Mesothelial cell of epicardium (in vitro differentiated cells): ENCODE results near the gene ASIC2. TPM values are rescaled to one million over a fixed set of nuclear protein-coding genes. Genes with fewer than 3 reads are reported as not detected.

Source experiments
- DNase-seq, 2 experiments: peaks; one replicate each; pipeline ENCODE4 v3.0.0; 2021; ENCODE audit warnings: low spot score in 2 of 2; ENCODE audit not compliant: unreplicated experiment in 2 of 2
- H3K27ac Mint-ChIP-seq: 2 replicates; pipeline ENCODE4 v1.8.0; 2021; ENCODE audit warnings: mixed read lengths
- H3K27me3 Mint-ChIP-seq: 2 replicates; pipeline ENCODE4 v1.8.0; 2021; ENCODE audit warnings: low read depth, mixed read lengths
- H3K36me3 Mint-ChIP-seq: 2 replicates; pipeline ENCODE4 v1.8.0; 2021; ENCODE audit warnings: mixed read lengths
- H3K4me1 Mint-ChIP-seq: 2 replicates; pipeline ENCODE4 v1.8.0; 2021; ENCODE audit warnings: mixed read lengths
- H3K4me3 Mint-ChIP-seq: 2 replicates; pipeline ENCODE4 v1.8.0; 2021; ENCODE audit warnings: mild to moderate bottlenecking, moderate library complexity, mixed read lengths
- H3K9me3 Mint-ChIP-seq: 2 replicates; pipeline ENCODE4 v1.8.0; 2021; ENCODE audit warnings: mixed read lengths
- CTCF ChIP-seq: fragments of 200-600 bp; sonication (generic); IDR thresholded peaks from one replicate; pipeline ENCODE4 v1.5.0; 2021; ENCODE audit warnings: antibody characterized with exemption; ENCODE audit not compliant: unreplicated experiment
- total RNA-seq: library from RNA; stranded (reverse); gene quantifications from 3 replicates; pipeline ENCODE4 v1.2.1, GENCODE V29; 2021

The ASIC2 gene
- total RNA-seq, 1 donor from 2014 or later = 3.4 TPM

GRCh38 chr17:33234233-33234632 lies 58.9 kb downstream of the ASIC2 start:
- H3K36me3 Mint-ChIP-seq = no peaks in the 10 kb centered on the region
- H3K27me3 Mint-ChIP-seq = peaks cover 11% of the 10 kb centered on the region
- no peak for DNase-seq
- peaks cover 12% of the 10 kb centered on the region for H3K4me1 Mint-ChIP-seq
- H3K4me3 Mint-ChIP-seq = no peak overlapping the region
- H3K27ac Mint-ChIP-seq = no peak overlapping the region
- no peaks in the 10 kb centered on the region for H3K9me3 Mint-ChIP-seq
- no peak for TF ChIP-seq CTCF

- Mint-ChIP-seq H3K27ac (no peak overlapping the region), H3K9me3 (no peaks in the 10 kb centered on the region), H3K4me3 (no peak overlapping the region), H3K36me3 (no peaks in the 10 kb centered on the region), H3K27me3 (peaks cover 12% of the 10 kb centered on the region), H3K4me1 (peaks cover 12% of the 10 kb centered on the region)
- DNase-seq = no peak
- no peak for TF ChIP-seq CTCF
Observed at GRCh38 chr17:33233811-33234177, 59.3 kb downstream of the ASIC2 start.

DNA sequence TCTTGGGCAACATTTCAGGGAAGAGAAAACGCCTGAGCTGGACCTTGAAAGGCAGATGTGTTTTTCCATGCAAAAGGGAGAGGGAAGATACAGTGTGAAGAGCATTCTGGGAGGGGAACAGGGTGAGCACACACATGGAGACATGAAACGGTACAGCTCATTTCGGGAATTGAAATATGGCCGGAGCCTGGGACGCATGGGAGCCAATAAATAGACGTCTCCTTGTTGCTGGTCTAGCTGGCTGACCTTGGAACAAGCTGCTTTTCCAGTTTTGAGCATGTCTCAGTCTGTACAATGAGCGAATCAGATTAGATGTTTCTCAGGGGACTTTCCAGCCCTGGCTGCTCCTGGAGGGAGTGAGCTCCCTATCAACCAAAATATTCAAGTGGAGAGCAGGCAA lies 63.6 kb downstream of the ASIC2 start:
- Mint-ChIP-seq H3K36me3 (no peaks in the 10 kb centered on the region), H3K4me3 (no peak overlapping the region), H3K9me3 (no peaks in the 10 kb centered on the region), H3K27me3 (peaks cover 10% of the 10 kb centered on the region), H3K27ac (no peak overlapping the region), H3K4me1 (peaks cover 12% of the 10 kb centered on the region)
- no peak for TF ChIP-seq CTCF
- no peak for DNase-seq

DNA sequence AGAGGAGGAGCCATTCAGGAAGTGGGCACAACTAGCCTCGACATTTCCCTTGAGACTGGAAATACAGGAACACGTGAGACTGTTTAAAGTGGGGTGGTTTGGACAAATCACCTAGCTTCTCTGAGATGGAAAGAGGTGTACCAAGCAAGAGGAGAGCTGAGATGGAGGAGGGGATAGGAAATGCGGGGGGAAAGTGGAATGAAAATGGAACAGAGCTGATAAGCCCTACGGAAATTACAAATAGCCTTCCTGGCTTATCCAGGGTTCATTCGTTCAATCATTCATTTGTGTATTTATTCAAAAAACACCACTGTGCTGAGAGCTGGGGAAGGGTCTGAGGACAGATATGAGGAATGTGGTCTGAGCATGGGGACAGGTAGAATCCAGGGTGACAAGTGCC lies 64.1 kb downstream of the ASIC2 start:
- Mint-ChIP-seq H3K4me3 (no peak overlapping the region), H3K36me3 (no peaks in the 10 kb centered on the region), H3K4me1 (peaks cover 9% of the 10 kb centered on the region), H3K27ac (no peak overlapping the region), H3K27me3 (peaks cover 13% of the 10 kb centered on the region), H3K9me3 (no peaks in the 10 kb centered on the region)
- TF ChIP-seq CTCF = no peak
- no peak for DNase-seq

DNA sequence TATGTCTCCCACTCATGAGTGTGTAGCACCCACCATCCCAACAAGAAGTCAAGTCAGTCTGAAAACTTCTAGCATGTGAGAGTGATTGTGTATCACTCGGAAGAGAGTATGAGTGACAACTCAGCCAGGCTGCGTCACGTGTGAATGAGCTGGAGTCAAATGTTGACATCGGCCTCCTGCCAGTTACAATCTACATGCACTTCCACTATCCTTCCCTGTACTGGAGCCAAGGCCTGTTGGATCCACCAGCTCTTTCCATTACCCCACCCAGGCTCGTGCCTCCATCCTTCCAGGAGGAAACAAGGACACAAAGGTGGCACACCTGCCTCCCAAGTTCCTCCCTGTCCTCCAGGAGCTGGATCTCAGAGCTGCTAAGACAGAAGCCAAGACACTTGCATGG lies 64.5 kb downstream of the ASIC2 start:
- Mint-ChIP-seq H3K9me3 (no peaks in the 10 kb centered on the region), H3K36me3 (no peaks in the 10 kb centered on the region), H3K27ac (no peak overlapping the region), H3K4me3 (no peak overlapping the region), H3K4me1 (peaks cover 4% of the 10 kb centered on the region), H3K27me3 (peaks cover 13% of the 10 kb centered on the region)
- DNase-seq = no peak
- TF ChIP-seq CTCF = no peak

- peaks cover 13% of the 10 kb centered on the region for H3K27me3 Mint-ChIP-seq
- H3K4me3 Mint-ChIP-seq = no peak overlapping the region
- no peak for DNase-seq
- no peaks in the 10 kb centered on the region for H3K36me3 Mint-ChIP-seq
- no peaks in the 10 kb centered on the region for H3K9me3 Mint-ChIP-seq
- H3K4me1 Mint-ChIP-seq = no peaks in the 10 kb centered on the region
- TF ChIP-seq CTCF = no peak
- no peak overlapping the region for H3K27ac Mint-ChIP-seq
Observed at GRCh38 chr17:33227911-33228310, 65.2 kb downstream of the ASIC2 start.
